CD14-positive monocyte (primary cell): Measurements from ENCODE around the gene CGN. TPM values are rescaled to one million over a fixed set of nuclear protein-coding genes. Genes with fewer than 3 reads are reported as not detected.

ENCODE experiments used
- DNase-seq, 3 donors: peaks; one replicate each; pipeline ENCODE4 v3.0.0-alpha.2; 2011 to 2022
- H2AFZ ChIP-seq: 2 replicates; pipeline ENCODE4 v1.6.0; 2012; ENCODE audit warnings: mild to moderate bottlenecking, low read depth, low read length, inconsistent platforms; ENCODE audit not compliant: insufficient read depth, poor library complexity, severe bottlenecking
- H3K27ac ChIP-seq, 2 donors: 1 replicate in 1 of 2; 2 replicates in 1 of 2; pipeline ENCODE4 v1.5.1; 2012 to 2013; ENCODE audit warnings: low read length in 2 of 2, control low read depth in 1 of 2, inconsistent platforms in 1 of 2, low read depth in 1 of 2, mild to moderate bottlenecking in 1 of 2
- H3K27me3 ChIP-seq, 2 donors: one replicate each; pipeline versions ENCODE4 v1.6.0 to v1.6.1; 2011 to 2013; ENCODE audit warnings: low read length in 2 of 2; ENCODE audit not compliant: control insufficient read depth in 2 of 2, insufficient read depth in 2 of 2
- H3K36me3 ChIP-seq, 2 donors: replicated peaks in 1 of 2; 1 replicate in 1 of 2; 2 replicates in 1 of 2; pipeline versions ENCODE4 v1.5.1 to v1.6.1; 2012 to 2013; ENCODE audit warnings: low read length in 2 of 2, control low read depth in 1 of 2, inconsistent platforms in 1 of 2, mild to moderate bottlenecking in 1 of 2; ENCODE audit not compliant: insufficient read depth in 2 of 2, control insufficient read depth in 1 of 2
- H3K4me1 ChIP-seq, 2 donors: 1 replicate in 1 of 2; 2 replicates in 1 of 2; pipeline versions ENCODE4 v1.5.1 to v1.6.1; 2012 to 2013; ENCODE audit warnings: low read length in 2 of 2, control low read depth in 1 of 2, inconsistent platforms in 1 of 2, mild to moderate bottlenecking in 1 of 2, moderate library complexity in 1 of 2; ENCODE audit not compliant: insufficient read depth in 2 of 2, control insufficient read depth in 1 of 2
- H3K4me2 ChIP-seq: replicated peaks from 2 replicates; pipeline ENCODE3; 2012; ENCODE audit warnings: low read length, moderate library complexity, mild to moderate bottlenecking; ENCODE audit not compliant: poor library complexity, severe bottlenecking; ENCODE audit errors: extremely low read depth
- H3K4me3 ChIP-seq, 3 experiments: fragments of 200-600 bp in 1 of 3; sonication (generic) in 1 of 3; replicated peaks in 1 of 3; 1 replicate in 2 of 3; 2 replicates in 1 of 3; pipeline ENCODE4 v1.5.1; 2011 to 2013; ENCODE audit warnings: low read length in 3 of 3, mild to moderate bottlenecking in 3 of 3, control low read depth in 2 of 3, low read depth in 2 of 3, inconsistent platforms in 1 of 3, moderate library complexity in 1 of 3
- H3K79me2 ChIP-seq: 2 replicates; pipeline ENCODE4 v1.6.0; 2012; ENCODE audit warnings: mild to moderate bottlenecking, control low read depth, inconsistent platforms, low read length, moderate library complexity; ENCODE audit not compliant: insufficient read depth
- H3K9ac ChIP-seq: 2 replicates; pipeline ENCODE4 v1.6.0; 2017; ENCODE audit warnings: low read length, mild to moderate bottlenecking; ENCODE audit not compliant: insufficient read depth, poor library complexity, severe bottlenecking
- H3K9me3 ChIP-seq, 2 donors: replicated peaks in 1 of 2; 1 replicate in 1 of 2; 2 replicates in 1 of 2; pipeline versions ENCODE4 v1.5.1 to v1.6.1; 2012 to 2013; ENCODE audit warnings: low read length in 2 of 2, control low read depth in 1 of 2; ENCODE audit not compliant: control insufficient read depth in 1 of 2, insufficient read depth in 1 of 2
- H4K20me1 ChIP-seq: 2 replicates; pipeline ENCODE4 v1.6.0; 2012; ENCODE audit warnings: mild to moderate bottlenecking, low read length, control low read depth, moderate library complexity; ENCODE audit not compliant: insufficient read depth
- H3K27ac Mint-ChIP-seq, 7 donors: one replicate each; pipeline ENCODE4 v1.8.0; 2020; ENCODE audit warnings: mild to moderate bottlenecking in 7 of 7, mixed read lengths in 7 of 7, moderate library complexity in 6 of 7, inconsistent platforms in 2 of 7
- H3K27me3 Mint-ChIP-seq, 3 donors: one replicate each; pipeline ENCODE4 v1.8.0; 2021 to 2022; ENCODE audit warnings: low read depth in 3 of 3, mild to moderate bottlenecking in 3 of 3, mixed read lengths in 3 of 3, moderate library complexity in 3 of 3, inconsistent platforms in 1 of 3
- H3K36me3 Mint-ChIP-seq, 2 donors: one replicate each; pipeline ENCODE4 v1.8.0; 2020; ENCODE audit warnings: mixed read lengths in 2 of 2, inconsistent platforms in 1 of 2, mild to moderate bottlenecking in 1 of 2
- H3K4me1 Mint-ChIP-seq: one replicate; pipeline ENCODE4 v1.8.0; 2020; ENCODE audit warnings: mild to moderate bottlenecking, mixed read lengths
- H3K4me3 Mint-ChIP-seq, 2 donors: one replicate each; pipeline ENCODE4 v1.8.0; 2020; ENCODE audit warnings: mild to moderate bottlenecking in 2 of 2, mixed read lengths in 2 of 2, moderate library complexity in 1 of 2
- H3K9me3 Mint-ChIP-seq, 7 donors: one replicate each; pipeline ENCODE4 v1.8.0; 2020 to 2022; ENCODE audit warnings: mixed read lengths in 7 of 7, mild to moderate bottlenecking in 6 of 7, moderate library complexity in 6 of 7, inconsistent platforms in 2 of 7
- CTCF ChIP-seq: fragments of 200-600 bp; IDR thresholded peaks from one replicate; pipeline ENCODE4 v1.8.0; 2022; ENCODE audit warnings: antibody characterized with exemption, mild to moderate bottlenecking
- WGBS: methylation state at CpG from one replicate; pipeline ENCODE4 v1.1.5; 2013; ENCODE audit warnings: missing lambda C conversion rate; ENCODE audit not compliant: insufficient coverage; 5-methylcytosine and 5-hydroxymethylcytosine counted together
- intact Hi-C, 2 donors: fragments of 100-400 bp; cut with micrococcal nuclease; formaldehyde crosslinking; loops; one replicate each; pipeline versions ENCODE4 v1.15.0 to v1.15.1; 2023
- polyA plus RNA-seq, 3 donors: library from polyadenylated mRNA; depleted of rRNA in 1 of 3; unstranded in 2 of 3; stranded (reverse) in 1 of 3; fragments of 300-500 nt in 2 of 3; fragments of >200 nt in 1 of 3; fragmentation: Illumina TruSeq in 2 of 3; gene quantifications; 1 replicate in 2 of 3; 2 replicates in 1 of 3; pipeline ENCODE4 v1.2.3, GENCODE V29; 2012 to 2021

CGN gene
- polyA plus RNA-seq, 3 donors, result not detected

GRCh38 chr1:151549199-151549598 is 38.0 kb downstream of the CGN start:
- H4K20me1 ChIP-seq, result no peaks in the 10 kb centered on the region
- H3K79me2 ChIP-seq, result no peaks in the 10 kb centered on the region
- H3K36me3 ChIP-seq, result no peaks in the 10 kb centered on the region
- H3K9ac ChIP-seq, result no peak overlapping the region
- H3K27me3 ChIP-seq, result no peaks in the 10 kb centered on the region
- H2AFZ ChIP-seq, result no peak overlapping the region
- no peak for TF ChIP-seq CTCF
- no peak overlapping the region for H3K4me2 ChIP-seq
- H3K4me3 Mint-ChIP-seq, result no peak overlapping the region
- H3K36me3 Mint-ChIP-seq, result no peaks in the 10 kb centered on the region
- peaks cover 6% of the 10 kb centered on the region for H3K4me1 Mint-ChIP-seq
- no peak overlapping the region for H3K4me3 ChIP-seq
- H3K4me1 ChIP-seq, result no peaks in the 10 kb centered on the region
- H3K9me3 ChIP-seq, result no peaks in the 10 kb centered on the region
- H3K27me3 Mint-ChIP-seq, result peaks cover under 1 to 3% (median 2%) of the 10 kb centered on the region in 3 donors
- H3K9me3 Mint-ChIP-seq, result no peaks in the 10 kb centered on the region
- no peak for DNase-seq
- no CpG with 5 or more reads among the region's 2 CpGs for WGBS
- intact Hi-C loops, result no loop called here
- H3K27ac Mint-ChIP-seq, result peak overlapping the region in 1 of 7 donors; percentile 23
- H3K27ac ChIP-seq, result no peak overlapping the region

DNA sequence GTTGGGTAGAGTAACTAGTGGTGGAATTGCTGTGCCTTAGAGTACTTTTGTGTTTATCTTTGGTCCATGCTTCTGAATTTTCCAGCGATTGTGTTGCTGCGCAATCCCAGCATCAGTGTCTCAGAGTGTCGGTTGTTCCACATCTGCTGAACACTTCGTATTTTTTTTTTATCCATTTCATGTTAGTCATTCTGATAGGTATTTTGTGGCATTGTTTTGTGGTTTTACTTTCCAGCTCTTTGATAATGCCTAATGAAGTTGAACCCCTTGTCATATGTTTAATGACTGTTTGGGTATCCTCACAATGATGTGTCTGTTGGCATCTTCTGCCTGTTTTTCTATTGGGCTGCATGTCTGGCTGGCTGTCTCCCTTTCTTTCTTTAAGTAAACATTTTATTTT is 42.5 kb downstream of the CGN start:
- Mint-ChIP-seq H3K4me3 (no peak overlapping the region), H3K27ac (no peak overlapping the region), H3K4me1 (peaks cover 6% of the 10 kb centered on the region), H3K36me3 (no peaks in the 10 kb centered on the region), H3K27me3 (peaks cover 2 to 4% (median 4%) of the 10 kb centered on the region in 3 donors), H3K9me3 (no peaks in the 10 kb centered on the region)
- Histone ChIP-seq H3K4me1 (peaks cover 0 to 2% of the 10 kb centered on the region in 2 donors), H3K4me2 (no peak overlapping the region), H3K9ac (no peak overlapping the region), H3K36me3 (no peaks in the 10 kb centered on the region), H3K27ac (no peak overlapping the region), H2AFZ (no peak overlapping the region), H3K9me3 (no peaks in the 10 kb centered on the region), H3K27me3 (no peaks in the 10 kb centered on the region), H3K79me2 (no peaks in the 10 kb centered on the region), H3K4me3 (no peak overlapping the region), H4K20me1 (no peaks in the 10 kb centered on the region)
- TF ChIP-seq CTCF, result no peak
- no peak for DNase-seq
- intact Hi-C loops, result no loop called here
- WGBS, result no CpG with 5 or more reads among the region's 4 CpGs
